Lung (tissue), 12 donors: ENCODE results near the gene STMND1. TPM values are rescaled to one million over a fixed set of nuclear protein-coding genes. Genes with fewer than 3 reads are reported as not detected.

Experiments used
- ATAC-seq: fragments of 200-7000 bp; cut with Tn5 transposase; one replicate; pipeline ENCODE4 v1.9.1; 2020; ENCODE audit warnings: moderate number of reproducible peaks; ENCODE audit not compliant: insufficient read depth, low FRiP score
- DNase-seq, 3 donors: peaks; one replicate each; pipeline ENCODE4 v3.0.0-alpha.2; 2013 to 2017
- H3K27ac ChIP-seq, 2 donors: one replicate each; pipeline ENCODE4 v1.5.1; 2013; ENCODE audit warnings: mild to moderate bottlenecking in 2 of 2, moderate library complexity in 2 of 2, control low read depth in 1 of 2, inconsistent platforms in 1 of 2, low read depth in 1 of 2, low read length in 1 of 2
- H3K27me3 ChIP-seq, 3 donors: one replicate each; pipeline ENCODE4 v1.5.1; 2013; ENCODE audit warnings: low read length in 2 of 3; ENCODE audit not compliant: control insufficient read depth in 3 of 3, insufficient read depth in 3 of 3
- H3K36me3 ChIP-seq, 4 donors: one replicate each; pipeline ENCODE4 v1.5.1; 2013; ENCODE audit warnings: low read length in 4 of 4, mild to moderate bottlenecking in 1 of 4, moderate library complexity in 1 of 4; ENCODE audit not compliant: control insufficient read depth in 4 of 4, insufficient read depth in 4 of 4
- H3K4me1 ChIP-seq, 5 donors: one replicate each; pipeline ENCODE4 v1.5.1; 2013; ENCODE audit warnings: low read length in 5 of 5, mild to moderate bottlenecking in 2 of 5, moderate library complexity in 1 of 5; ENCODE audit not compliant: control insufficient read depth in 5 of 5, insufficient read depth in 5 of 5
- H3K4me3 ChIP-seq: one replicate; pipeline ENCODE4 v1.5.1; 2013; ENCODE audit warnings: mild to moderate bottlenecking, control low read depth, moderate library complexity
- H3K9ac ChIP-seq, 2 donors: one replicate each; pipeline ENCODE4 v1.5.1; 2013; ENCODE audit warnings: low read length in 2 of 2, control low read depth in 1 of 2; ENCODE audit not compliant: insufficient read depth in 1 of 2
- H3K9me3 ChIP-seq, 4 donors: one replicate each; pipeline ENCODE4 v1.5.1; 2013; ENCODE audit warnings: low read length in 3 of 4, mild to moderate bottlenecking in 1 of 4, moderate library complexity in 1 of 4; ENCODE audit not compliant: control insufficient read depth in 4 of 4, insufficient read depth in 3 of 4
- WGBS, 2 donors: extraction: QIAGEN DNeasy Blood & Tissue Kit; methylation state at CpG; one replicate each; pipeline ENCODE4 v1.1.7; 2013; 5-methylcytosine and 5-hydroxymethylcytosine counted together
- polyA plus RNA-seq, 2 donors: library from polyadenylated mRNA; stranded (reverse); fragments of 200-250 nt; gene quantifications; one replicate each; pipeline ENCODE4 v1.2.1, GENCODE V29; 2013
- total RNA-seq, 2 donors: library from RNA; depleted of rRNA in 1 of 2; stranded (reverse); fragments of >200 nt in 1 of 2; gene quantifications; one replicate each; pipeline ENCODE4 v1.2.1, GENCODE V29; 2014 to 2021
- TF ChIP-seq, protein P1 (sequence below): IDR thresholded peaks from 2 replicates; pipeline ENCODE4 v1.5.1; 2012; ENCODE audit warnings: mild to moderate bottlenecking; ENCODE audit errors: control extremely low read depth, extremely low read depth
- donor health status: control.
- donor health status: control.
- donor health status: Bipolar disorder and iron deficiency.
- donor health status: healthy.
- donor health status: DM: yes; HTN: yes; CAD: no.

The STMND1 gene
- total and polyA plus RNA-seq, 4 donors = 4.6 to 11.0 (median 8.3) TPM

DNA sequence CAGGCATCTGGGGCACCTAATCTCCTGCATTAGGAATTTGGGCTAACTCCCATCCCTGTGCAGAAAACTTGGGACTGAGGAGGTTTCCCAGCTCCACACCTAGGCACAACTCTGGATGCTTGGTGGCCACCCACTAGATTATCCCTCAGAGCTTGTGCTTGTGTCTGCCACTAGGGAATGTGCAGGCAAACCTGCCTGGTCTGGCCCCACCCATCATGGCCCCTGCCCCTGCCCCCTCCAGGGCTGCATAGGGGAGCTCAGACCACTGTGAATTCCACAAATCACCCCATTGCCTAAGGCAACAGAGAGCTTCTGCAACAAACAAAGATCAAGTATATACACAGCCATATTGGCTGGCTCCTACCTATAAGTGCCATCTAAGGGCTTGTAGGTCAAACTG is 31.1 kb downstream of the STMND1 start:
- peaks cover 0 to 9% (median 3%) of the 10 kb centered on the region in 4 donors for H3K9me3 ChIP-seq
- H3K4me3 ChIP-seq = no peak overlapping the region
- H3K36me3 ChIP-seq = no peaks in the 10 kb centered on the region
- TF ChIP-seq, protein P1, sequence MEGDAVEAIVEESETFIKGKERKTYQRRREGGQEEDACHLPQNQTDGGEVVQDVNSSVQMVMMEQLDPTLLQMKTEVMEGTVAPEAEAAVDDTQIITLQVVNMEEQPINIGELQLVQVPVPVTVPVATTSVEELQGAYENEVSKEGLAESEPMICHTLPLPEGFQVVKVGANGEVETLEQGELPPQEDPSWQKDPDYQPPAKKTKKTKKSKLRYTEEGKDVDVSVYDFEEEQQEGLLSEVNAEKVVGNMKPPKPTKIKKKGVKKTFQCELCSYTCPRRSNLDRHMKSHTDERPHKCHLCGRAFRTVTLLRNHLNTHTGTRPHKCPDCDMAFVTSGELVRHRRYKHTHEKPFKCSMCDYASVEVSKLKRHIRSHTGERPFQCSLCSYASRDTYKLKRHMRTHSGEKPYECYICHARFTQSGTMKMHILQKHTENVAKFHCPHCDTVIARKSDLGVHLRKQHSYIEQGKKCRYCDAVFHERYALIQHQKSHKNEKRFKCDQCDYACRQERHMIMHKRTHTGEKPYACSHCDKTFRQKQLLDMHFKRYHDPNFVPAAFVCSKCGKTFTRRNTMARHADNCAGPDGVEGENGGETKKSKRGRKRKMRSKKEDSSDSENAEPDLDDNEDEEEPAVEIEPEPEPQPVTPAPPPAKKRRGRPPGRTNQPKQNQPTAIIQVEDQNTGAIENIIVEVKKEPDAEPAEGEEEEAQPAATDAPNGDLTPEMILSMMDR = no peak
- no peak for DNase-seq
- ATAC-seq = no peak
- peaks cover 0 to 3% (median 0%) of the 10 kb centered on the region in 3 donors for H3K27me3 ChIP-seq
- no peak overlapping the region for H3K9ac ChIP-seq
- no peaks in the 10 kb centered on the region for H3K4me1 ChIP-seq
- no peak overlapping the region for H3K27ac ChIP-seq

DNA sequence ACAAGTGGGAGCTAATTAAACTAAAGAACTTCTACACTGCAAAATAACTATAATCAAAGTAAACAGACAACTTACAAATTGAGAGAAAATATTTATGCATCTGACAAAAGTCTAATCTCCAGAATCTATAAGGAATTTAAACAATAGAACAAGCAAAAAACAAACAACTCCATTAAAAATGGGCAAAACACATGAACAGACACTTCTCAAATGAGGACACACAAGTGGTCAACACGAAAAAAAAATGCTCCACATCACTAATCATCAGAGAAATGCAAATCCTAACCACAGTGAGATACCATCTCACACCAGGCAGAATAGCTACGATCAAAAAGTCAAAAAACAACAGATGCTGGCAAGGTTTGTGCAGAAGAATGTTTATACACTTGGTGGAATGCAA is 36.2 kb downstream of the STMND1 start:
- Histone ChIP-seq H3K4me3 (no peak overlapping the region), H3K9me3 (peaks cover 0 to 16% (median 5%) of the 10 kb centered on the region in 4 donors), H3K27me3 (no peaks in the 10 kb centered on the region), H3K27ac (no peak overlapping the region), H3K9ac (no peak overlapping the region), H3K4me1 (no peaks in the 10 kb centered on the region), H3K36me3 (no peaks in the 10 kb centered on the region)
- 54 to 57% methylated on average over 2 of the region's 2 CpGs for WGBS, 2 donors
- DNase-seq (no peak), ATAC-seq (no peak)
- TF ChIP-seq, protein P1 = no peak

DNA sequence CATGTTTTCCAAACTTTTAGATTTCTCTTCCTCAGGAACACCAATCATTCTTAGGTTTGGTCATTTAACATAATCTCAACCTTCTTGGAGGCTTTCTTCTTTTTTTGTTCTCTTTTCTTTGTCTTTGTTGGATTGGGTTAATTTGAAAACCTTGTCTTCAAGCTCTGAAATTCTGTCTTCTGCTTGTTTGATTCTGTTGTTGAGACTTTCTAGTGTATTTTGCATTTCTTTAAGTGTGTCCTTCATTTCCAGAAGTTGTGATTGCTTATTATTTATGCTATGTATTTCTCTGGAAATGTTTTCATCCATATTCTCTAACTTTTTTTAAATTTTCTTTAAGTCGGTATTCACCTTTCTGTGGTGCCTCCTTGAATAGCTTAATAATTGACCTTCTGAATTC is 42.2 kb downstream of the STMND1 start:
- Histone ChIP-seq H3K4me1 (no peaks in the 10 kb centered on the region), H3K36me3 (no peaks in the 10 kb centered on the region), H3K9me3 (peaks cover 0 to 7% (median 3%) of the 10 kb centered on the region in 4 donors), H3K27ac (no peak overlapping the region), H3K9ac (no peak overlapping the region), H3K27me3 (no peaks in the 10 kb centered on the region), H3K4me3 (no peak overlapping the region)
- 95 to 97% methylated on average over 1 of the region's 1 CpG for WGBS, 2 donors
- DNase-seq (no peak), ATAC-seq (no peak)
- TF ChIP-seq, protein P1 = no peak

DNA sequence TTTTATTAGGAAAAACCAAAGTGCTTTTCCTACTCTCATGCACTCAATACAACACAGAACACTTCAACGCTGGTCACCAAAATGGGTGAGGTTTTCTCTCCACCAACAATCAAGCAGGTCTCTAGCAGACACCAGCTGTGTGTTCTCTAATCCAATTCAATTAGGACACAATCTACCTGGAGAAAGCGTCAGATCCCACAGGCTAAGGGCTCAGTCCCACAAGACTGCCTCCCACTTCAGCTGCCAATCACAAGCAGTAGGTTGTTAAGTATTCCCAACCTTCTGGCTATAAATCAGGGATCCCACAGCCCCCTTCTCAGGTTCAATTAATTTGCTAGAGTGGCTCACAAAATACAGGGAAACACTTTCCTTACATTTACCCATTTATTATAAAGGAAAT is 47.7 kb downstream of the STMND1 start:
- H3K27me3 ChIP-seq = no peaks in the 10 kb centered on the region
- no peak for DNase-seq
- H3K27ac ChIP-seq = no peak overlapping the region
- no peaks in the 10 kb centered on the region for H3K36me3 ChIP-seq
- H3K4me1 ChIP-seq = peaks cover 0 to 9% (median 0%) of the 10 kb centered on the region in 5 donors
- TF ChIP-seq, protein P1 = no peak
- no peak overlapping the region for H3K9ac ChIP-seq
- WGBS, 2 donors = 82 to 94% methylated on average over 2 of the region's 2 CpGs
- no peak overlapping the region for H3K4me3 ChIP-seq
- no peak for ATAC-seq
- peaks cover 0 to 8% (median 3%) of the 10 kb centered on the region in 4 donors for H3K9me3 ChIP-seq
